GM21360 (cell line): Measurements from ENCODE around the gene TBCEL.
"Not testable (repeated sequence)": the region's sequence is repeated elsewhere in the genome, so short reads cannot be mapped to it uniquely, and the experiment has no call there.

ENCODE experiments used
- ATAC-seq: cut with Tn5 transposase; IDR thresholded peaks from one replicate; pipeline ENCODE4 v1.9.1; 2021; ENCODE audit warnings: mild to moderate bottlenecking, moderate library complexity; ENCODE audit not compliant: unreplicated experiment

TBCEL gene

DNA sequence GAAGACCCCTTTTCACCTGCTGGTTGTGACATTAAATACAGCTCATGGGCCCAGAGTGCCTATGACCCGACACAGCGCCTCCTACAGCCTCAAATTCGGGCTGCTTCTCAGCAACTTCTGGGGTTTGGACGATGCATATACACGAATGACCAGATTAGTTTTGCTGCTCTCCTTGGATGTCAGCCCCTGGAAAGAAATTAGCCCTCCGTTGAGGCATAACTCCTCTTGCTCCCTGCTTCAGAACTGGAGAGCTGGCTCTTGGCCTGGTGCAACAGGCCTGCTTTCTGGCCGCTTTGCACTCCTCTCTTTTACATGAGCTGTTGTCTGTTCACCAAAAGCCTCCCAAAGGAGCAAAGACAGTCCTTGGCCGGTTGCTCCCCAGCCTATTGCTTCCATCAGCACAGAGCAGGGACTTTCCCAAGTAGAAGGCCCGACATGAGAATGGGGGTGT is 80.4 kb downstream of the TBCEL start:
- ATAC-seq: no peak

DNA sequence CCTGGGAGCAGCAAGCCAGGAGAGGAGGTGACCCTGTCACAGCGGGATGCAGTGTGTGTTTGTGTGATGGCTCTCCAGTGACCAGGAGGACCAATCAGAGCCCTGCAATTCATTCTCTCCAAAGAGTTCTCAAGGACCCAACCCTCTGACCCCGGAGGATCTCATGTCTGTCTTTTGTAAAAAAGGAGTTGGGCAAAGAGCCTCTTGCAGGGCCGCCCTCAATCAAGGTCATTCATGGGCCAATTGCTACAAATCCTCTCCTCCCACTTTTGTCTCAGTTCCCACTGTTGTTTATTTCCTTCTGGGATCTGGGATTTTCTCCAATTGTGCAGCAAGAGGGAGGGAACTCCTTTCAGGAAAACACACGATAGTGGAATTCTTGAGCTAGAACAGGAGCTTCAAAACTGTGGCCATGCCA is 81.2 kb downstream of the TBCEL start:
- ATAC-seq: no peak

DNA sequence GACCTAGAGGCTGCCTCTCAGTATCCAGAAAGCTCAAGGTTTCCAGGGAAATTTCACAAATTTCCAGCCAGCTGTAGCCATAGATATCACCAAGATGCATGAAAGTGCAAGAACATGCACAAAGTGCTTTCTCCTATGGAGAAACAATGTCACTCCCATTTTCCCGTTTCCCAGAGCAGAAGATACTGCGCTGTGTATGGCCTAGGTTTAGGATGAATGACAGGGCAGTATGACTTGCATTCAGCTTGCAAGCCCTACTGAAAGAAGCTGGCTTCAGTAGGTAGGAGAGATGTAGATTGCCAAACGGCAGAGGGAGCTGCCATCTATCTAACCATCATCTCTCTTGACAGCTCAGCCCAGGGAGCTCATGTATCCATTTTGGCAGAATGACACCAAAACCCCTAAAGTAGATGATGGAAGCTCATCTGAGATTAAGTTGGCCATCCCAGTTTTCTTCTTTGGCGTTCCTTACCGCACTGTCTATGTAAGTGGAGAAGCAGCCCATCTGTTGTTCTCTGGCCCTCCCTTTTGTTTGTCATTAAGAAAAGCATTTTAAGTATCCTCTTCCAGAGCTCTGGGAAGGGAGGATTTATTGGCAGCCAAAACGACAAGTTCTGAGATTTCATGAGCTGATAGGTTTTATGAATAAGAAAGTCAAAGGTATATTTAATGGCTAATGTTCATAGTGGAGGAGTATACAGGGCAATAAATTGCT is 81.7 kb downstream of the TBCEL start:
- ATAC-seq: no peak

DNA sequence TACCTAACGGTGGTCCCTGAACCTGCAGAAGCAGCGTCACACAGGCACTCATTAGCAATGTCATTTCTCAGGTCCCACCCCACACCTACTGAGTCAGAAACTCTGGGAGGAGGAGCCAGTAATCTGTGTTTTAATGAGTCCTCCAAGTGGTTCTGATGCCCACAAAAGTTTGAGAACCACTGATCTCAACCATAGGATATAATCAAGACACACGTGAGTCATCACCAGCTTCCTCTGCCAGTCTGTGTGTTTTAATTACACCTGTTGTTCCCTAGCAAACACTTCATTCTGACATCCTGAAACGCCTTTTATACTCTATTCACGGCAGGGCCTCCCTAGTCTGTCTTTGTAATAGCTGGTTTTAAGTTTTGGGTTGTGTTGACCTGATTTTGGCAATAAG is 82.9 kb downstream of the TBCEL start:
- ATAC-seq: no peak

DNA sequence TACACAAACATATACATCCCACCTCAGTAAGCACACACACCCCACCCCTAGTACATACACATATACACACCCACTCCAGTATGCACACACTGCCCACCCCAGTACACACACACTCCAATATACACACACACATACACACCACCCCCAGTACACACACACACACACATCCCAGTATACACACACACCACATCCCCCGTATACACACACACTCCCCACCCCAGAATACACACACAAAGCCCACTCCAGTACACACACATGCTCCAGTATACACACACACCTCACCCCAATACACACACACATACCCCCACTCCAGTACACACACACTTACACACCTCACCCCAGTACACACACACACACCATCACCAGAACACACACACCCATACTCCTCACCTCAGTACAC is 84.5 kb downstream of the TBCEL start:
- no peak for ATAC-seq

GRCh38 chr11:121109471-121109870 is 85.6 kb downstream of the TBCEL start:
- ATAC-seq: no peak

- ATAC-seq: no peak
Observed at GRCh38 chr11:121109916-121110586, 86.1 kb downstream of the TBCEL start.

DNA sequence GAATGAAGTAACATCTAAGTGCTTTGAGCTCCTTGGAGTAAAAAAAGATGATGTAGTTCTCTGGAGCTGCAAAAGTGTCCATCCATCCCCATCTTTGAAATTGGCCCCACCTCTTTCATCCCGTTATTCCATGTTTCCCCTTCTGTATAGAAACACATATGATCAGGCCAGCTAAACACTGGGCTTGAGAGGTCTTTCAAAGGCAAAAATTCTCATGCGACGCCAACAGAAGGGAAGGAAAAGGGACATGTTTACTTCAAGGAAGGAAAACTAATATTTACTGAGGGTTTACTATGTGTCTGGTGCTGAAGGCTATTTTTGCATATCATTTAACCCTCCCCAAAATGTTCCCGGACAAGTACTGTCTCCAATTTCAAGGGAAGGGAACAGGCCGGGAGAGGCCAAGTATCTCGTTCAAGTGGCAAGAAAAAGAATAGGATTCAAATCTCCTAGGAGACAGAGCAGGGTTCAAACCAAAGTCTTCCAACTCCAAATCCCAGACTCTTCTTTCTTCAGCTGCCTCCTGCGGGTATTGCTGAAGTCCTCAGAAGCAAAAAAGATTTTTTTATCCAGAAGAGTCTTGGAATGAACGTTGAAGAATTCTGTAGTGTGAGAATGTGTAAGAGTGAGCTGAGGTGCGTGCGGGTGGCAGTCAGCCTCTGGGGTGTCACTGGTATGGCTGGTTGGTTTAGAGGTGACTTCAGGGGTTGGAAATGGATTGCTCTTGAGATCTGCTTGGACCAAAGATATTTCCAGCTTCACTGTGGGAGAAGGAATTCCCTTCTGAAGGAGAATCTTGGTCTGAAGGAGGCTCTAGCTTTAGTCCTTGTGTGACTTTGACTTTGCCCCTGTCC is 87.2 kb downstream of the TBCEL start:
- ATAC-seq: no peak

DNA sequence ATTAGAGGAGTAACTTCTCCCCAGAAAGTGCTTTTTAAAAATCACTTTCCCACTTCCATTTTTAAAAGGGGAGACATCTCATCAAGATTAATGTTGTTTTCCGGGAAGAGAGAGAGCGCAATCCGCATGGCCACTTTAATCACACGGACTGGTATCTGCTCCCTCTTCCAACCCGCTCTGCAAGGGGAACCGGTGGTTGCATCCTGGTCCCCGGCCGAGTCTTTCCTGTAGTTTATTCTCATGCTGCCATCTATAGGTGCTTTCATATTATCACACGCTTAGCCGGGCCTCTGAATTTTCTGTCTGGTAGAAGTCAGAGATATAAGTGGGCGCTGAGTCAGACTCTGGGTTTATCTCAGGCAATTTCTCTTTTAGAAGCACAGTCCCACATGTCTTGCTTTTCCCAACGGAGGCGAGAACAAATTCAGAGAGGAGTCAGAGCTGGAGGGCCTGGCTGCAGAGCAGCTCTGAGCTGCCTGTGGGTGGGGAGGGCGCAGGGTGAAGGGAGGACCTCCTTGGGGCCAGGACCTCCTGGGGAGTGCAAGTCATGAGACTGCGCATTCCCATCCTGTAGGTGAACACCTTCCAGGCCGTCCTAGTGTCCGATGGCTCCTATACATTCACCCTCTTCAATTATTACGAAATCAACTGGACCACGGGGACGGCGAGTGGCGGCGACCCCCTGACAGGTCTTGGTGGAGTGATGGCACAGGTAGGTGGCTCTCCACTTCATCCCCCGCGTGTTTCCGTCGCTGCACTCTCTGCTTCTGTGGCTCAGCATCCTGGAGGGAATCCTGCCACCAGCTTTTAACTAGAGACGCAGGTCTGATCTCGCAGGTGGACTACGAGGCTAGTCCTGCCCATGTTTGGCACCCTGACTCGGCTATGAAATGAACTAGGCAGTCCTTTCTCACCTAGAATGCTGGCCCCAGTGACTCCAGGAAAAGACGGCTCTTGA is 88.9 kb downstream of the TBCEL start:
- ATAC-seq: no peak

GRCh38 chr11:121113611-121114010 is 89.7 kb downstream of the TBCEL start:
- no peak for ATAC-seq

GRCh38 chr11:121115024-121115423 is 91.1 kb downstream of the TBCEL start:
- ATAC-seq: not testable (repeated sequence)

- no peak for ATAC-seq
Observed at GRCh38 chr11:121117788-121118187, 93.9 kb downstream of the TBCEL start.

DNA sequence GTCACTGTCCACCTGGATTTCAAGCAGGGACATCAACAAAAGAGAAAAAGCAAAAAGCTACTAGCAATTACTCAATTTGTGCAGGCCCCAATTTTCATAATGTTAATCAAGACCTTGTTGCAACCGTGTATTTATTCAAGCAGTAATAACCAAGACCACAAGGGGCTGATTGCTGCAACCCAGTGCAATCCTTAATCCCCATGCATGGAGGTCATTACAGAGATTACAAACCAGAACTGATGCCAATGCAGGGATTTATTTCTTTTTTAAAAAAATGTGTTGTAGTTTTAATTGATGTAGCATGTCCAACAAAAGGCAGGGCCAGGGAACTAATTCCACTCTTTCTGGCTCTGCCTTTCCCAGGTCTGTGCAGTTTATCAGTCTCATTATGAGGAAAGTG is 95.5 kb downstream of the TBCEL start:
- ATAC-seq: no peak

GRCh38 chr11:121122328-121122727 is 98.4 kb downstream of the TBCEL start:
- no peak for ATAC-seq

- no peak for ATAC-seq
Observed at GRCh38 chr11:121123496-121124069, 99.7 kb downstream of the TBCEL start.

DNA sequence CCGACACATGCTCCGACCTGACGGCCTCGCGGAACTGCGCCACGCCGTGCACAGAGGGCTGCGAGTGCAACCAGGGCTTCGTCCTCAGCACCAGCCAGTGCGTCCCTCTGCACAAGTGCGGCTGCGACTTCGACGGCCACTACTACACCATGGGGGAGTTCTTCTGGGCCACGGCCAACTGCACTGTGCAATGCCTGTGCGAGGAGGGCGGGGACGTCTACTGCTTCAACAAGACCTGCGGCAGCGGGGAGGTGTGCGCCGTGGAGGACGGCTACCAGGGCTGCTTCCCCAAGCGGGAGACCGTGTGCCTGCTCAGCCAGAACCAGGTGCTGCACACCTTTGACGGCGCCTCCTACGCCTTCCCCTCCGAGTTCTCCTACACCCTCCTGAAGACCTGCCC is 103.9 kb downstream of the TBCEL start:
- ATAC-seq: no peak

DNA sequence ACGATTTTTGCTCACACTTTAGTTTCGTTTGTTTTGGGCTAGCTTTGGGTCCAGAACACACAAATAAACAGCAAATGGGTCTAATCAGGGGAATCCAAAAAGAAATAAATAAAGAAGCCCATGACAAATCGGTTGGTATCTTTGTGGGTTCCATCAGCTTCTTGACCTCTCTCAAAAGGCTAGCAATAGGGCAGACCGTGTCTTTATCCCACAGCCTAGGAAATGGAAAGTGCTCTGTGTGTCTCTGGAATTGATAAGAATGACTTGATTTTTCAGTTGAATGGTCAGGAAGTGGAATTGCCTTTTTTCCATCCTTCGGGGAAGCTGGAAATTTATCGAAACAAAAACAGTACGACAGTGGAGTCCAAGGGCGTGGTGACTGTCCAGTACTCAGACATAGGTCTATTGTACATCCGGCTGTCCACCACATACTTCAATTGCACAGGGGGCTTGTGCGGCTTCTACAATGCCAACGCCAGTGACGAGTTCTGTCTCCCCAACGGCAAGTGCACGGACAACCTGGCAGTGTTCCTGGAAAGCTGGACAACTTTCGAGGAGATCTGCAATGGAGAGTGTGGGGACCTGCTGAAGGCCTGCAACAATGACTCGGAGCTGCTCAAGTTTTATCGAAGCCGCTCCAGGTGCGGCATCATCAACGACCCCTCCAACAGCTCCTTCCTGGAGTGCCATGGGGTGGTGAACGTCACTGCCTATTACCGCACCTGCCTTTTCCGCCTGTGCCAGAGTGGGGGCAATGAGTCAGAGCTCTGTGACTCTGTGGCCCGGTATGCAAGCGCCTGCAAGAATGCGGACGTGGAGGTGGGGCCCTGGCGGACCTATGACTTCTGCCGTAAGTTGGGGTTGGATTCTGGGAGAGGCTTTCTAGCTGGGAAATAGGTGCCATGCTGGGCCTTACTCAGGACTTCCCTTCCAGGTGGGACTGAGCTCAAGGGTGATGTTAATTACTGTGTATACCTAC is 105.7 kb downstream of the TBCEL start:
- no peak for ATAC-seq

DNA sequence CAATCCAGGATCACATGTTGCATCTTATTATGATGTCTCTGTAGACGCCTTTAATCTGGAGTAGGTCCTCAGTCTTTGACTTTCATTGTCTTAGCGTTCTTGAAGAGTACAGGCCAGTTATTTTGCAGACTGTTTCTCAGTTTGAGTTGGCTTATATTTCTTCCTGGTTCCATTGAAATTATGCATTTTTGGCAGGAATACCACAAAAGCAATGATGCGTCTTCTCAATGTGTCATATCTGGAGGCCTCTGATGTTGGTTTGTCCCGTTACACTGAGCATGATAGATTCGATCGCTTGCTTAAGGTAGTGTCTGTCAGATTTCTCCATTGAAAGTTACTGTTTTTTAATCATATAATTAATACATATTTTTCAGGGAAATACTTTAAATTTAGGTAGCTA is 107.8 kb downstream of the TBCEL start:
- no peak for ATAC-seq
